Brain pericyte (primary cell): ENCODE data around the gene BICRA.
"Not testable (repeated sequence)": the region's sequence is repeated elsewhere in the genome, so short reads cannot be mapped to it uniquely, and the experiment has no call there.

Experiments used
- DNase-seq: peaks from one replicate; pipeline ENCODE4 v3.0.0-alpha.2; 2012; ENCODE audit warnings: low read depth, low spot score

BICRA gene

DNA sequence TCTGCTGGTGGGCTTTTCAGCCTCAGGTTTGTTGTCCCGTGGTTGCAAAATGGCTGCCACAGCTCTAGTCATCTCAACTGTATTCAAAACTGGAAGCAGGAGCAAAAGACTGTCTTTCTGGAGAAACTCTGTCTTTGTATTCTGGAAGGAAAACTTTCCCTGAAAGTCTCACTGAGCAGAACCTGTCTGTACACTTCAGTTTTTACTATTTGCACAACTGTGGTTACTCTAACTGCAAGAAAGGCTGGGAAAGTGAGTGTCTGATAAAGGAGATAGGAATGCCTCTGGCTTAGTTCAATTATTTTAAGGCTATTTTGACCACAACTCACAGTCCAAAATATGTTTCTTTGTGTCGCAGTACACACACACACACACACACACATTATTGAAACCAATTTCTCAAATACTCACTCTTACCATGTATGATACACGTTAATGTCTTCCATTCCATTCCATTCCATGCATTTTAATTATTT lies 54.5 kb downstream of the BICRA start:
- peak; percentile 32 for DNase-seq

DNA sequence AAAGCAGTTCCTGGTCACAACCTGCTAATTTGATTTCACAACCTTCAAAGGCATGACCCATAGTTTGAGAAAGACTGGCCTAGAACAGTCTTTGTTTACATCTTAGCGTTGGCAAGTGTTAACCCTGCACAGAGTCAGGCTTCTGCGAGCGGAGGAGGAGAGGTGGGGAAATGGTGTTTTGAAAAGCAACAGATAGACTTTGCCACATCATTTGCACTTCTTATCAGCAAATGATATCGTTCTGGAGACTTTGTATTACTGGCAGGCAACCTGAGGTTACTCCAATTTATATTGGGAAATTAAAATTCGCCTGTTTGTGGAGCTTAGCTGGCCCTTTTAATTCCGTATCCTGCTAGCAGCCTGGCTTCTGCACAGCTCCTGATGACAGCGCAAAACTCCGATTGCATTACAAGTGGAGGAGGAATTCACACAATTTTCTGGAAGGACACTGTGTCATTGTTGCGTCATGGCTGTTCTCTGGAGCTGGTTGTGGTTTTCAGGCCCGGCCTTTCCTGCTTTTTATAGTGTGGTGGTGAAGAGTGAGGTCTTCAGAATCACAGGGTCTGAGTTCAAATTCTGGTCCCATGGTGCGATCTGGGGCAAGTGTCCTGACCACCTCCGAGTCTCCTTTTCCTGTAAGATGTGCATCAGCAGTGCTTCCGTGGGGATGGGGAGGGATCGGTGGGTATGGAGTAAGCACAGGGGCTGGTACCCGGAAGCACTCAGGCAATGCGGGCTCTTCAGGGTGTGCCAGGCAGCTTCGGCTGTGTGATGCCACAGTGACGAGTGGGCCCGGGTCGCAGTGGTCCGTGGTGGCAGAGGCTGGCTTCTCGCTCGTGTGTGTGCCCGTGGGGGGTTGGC lies 55.2 kb downstream of the BICRA start:
- peak; percentile 89 for DNase-seq

DNA sequence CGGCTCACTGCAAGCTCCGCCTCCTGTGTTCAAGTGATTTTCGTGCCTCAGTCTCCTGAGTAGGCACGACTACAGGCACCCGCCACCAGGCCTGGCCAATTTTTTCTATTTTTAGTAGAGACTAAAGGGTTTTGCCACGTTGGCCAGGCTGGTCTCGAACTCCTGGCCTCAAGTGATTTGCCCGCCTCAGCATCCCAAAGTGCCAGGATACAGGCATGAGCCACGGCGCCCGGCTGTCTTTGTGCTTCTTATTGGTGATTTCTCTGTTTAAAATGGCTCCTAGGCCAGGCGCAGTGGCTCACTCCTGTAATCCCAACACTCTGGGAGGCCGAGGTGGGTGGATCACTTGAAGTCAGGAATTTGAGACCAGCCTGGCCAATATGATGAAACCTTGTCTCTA lies 59.6 kb downstream of the BICRA start:
- not testable (repeated sequence) for DNase-seq

DNA sequence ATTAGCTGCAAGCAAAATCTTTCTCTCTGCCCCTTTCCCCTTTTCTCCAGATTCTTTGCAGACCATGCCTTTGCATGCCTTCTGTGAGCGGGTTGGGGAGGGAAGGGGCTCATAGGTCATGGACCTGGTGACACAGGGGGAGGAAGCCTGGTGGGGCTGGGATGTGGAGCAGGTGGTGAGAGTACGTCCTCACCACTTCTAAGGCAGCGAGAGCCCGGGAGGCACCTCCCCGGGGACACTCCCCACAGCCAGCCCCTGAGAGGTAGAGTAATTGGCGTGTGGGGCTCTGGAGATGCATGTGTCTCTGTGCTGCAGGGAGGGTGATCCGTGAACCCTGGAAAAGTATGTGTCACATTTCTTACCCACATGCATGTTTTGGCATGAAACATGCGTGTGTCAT lies 61.8 kb downstream of the BICRA start:
- DNase-seq = no peak

DNA sequence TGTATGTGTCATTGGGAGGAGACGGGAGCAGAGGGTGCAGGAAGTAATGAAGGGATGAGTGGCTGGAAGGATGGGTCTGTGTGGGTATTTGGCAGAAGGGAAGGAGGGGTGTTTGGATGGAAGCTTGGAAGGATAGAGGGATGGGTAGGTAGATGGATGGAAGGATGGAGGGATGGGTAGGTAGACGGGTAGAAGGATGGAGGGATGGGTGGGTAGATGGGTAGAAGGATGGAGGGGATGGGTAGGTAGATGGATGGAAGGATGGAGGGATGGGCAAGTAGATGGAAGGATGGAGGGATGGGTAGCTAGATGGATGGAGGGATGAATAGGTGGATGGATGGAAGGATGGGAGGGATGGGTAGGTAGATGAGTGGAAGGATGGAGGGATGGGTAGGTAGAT lies 62.6 kb downstream of the BICRA start:
- DNase-seq = no peak

DNA sequence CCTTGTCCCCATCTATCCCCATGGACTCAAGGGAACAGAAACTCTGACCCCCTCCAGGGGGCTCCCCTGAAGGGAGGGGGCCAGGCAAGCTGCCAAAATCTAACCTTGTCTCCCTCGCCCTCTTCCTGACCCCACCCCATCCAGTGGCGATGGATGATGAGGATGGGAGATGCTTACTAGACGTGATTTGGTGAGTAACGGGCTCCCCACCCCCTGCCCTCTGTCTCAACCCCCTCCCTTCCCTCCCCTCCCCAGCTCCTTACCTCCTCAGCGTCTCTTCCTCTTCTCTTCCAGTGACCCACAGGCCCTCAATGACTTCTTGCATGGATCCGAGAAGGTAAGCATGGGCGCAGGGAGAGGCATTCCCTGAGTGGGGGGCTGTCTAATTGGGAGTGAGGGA lies 64.5 kb downstream of the BICRA start:
- no peak for DNase-seq

DNA sequence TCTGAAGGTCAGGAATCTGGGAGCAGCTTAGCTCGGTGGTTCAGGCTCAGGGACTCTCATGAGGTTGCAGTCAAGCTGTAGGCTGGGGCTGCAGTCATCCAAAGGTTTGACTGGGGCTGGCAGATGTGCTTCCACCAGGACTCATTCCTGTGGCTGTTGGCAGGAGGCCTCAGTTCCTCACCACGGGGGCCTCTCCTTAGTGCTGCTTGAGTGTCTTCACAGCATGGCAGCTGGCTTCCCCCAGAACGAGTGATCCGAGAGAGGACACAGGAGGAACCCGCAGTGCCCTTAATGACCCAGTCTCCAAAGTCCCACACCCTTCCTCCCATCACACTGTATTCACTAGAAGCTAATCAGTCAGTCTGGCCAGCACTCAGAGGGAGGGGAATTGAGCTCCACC lies 65.6 kb downstream of the BICRA start:
- DNase-seq = no peak

DNA sequence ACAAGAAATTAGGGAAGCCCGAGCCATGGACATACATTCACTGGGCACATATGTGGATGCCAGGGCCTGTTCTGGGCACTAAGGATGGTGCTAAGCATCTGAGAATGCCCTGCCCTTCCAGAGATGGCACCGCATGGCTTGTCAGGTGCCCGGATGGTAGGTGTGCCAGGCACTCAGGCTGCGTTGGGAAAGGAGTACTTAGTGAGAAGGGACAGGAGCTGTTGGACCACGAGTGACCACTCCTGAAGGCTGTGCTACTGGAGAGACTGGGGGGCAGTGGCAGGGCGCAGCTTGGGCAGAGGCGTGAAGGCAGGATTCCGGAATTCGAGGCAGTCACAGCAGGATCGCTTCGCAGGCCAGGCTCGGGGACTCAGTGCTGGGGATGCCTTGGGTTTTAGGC lies 66.3 kb downstream of the BICRA start:
- no peak for DNase-seq

DNA sequence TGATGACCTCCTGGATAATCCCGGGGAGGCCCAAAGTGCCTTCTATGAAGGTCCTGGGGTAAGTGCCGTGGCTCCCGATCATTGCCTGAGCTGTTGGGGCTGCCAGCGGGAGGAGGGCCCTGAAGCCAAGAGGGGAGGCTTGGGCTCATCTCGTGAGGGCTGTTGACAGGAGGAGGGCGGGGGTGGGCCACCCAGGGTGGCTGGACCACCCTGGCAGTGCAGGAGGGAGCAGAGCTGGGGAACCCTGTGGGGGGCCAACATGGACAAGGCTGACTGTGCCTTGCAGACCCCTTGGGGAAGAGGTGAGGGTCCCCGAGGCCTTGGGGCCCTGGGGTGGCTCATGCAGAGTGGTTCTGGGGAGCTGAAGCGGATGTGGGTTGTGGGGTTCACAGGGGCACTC lies 66.9 kb downstream of the BICRA start:
- DNase-seq = no peak

DNA sequence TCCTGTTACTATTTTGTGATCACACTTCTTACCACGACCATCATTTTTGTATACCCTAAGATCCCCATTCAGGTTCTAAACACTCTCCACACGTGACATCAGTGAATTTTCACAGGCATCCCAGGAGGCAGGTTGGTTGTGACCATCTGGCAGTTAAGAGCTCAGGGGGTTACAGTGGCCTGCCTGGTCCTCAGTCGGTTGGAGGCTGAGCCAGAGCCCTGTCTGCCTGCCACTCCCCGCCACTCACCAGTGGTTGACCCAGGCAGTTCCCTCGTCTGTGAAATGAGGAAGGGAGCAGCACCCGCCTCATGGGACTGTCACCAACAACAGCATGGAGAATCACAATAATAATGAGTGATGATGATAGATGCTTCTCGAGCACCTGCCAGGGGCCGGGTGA lies 67.9 kb downstream of the BICRA start:
- DNase-seq = no peak

DNA sequence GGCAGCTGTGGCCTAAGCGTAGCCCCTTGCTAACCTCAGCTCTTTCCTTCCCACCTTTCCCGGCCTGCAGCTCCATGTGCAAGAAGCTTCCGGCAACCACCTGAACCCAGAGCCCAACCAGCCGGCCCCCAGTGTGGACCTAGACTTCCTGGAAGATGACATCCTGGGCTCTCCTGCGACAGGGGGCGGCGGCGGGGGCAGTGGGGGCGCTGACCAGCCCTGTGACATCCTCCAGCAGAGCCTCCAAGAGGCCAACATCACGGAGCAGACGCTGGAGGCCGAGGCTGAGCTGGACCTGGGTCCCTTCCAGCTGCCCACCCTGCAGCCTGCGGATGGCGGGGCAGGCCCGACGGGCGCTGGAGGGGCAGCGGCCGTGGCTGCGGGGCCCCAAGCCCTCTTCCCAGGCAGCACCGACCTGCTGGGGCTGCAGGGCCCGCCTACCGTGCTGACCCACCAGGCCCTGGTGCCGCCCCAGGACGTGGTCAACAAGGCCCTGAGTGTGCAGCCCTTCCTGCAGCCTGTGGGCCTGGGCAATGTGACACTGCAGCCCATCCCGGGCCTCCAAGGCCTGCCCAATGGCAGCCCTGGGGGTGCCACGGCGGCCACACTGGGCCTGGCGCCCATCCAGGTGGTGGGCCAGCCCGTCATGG lies 70.4 kb downstream of the BICRA start:
- DNase-seq = no peak

DNA sequence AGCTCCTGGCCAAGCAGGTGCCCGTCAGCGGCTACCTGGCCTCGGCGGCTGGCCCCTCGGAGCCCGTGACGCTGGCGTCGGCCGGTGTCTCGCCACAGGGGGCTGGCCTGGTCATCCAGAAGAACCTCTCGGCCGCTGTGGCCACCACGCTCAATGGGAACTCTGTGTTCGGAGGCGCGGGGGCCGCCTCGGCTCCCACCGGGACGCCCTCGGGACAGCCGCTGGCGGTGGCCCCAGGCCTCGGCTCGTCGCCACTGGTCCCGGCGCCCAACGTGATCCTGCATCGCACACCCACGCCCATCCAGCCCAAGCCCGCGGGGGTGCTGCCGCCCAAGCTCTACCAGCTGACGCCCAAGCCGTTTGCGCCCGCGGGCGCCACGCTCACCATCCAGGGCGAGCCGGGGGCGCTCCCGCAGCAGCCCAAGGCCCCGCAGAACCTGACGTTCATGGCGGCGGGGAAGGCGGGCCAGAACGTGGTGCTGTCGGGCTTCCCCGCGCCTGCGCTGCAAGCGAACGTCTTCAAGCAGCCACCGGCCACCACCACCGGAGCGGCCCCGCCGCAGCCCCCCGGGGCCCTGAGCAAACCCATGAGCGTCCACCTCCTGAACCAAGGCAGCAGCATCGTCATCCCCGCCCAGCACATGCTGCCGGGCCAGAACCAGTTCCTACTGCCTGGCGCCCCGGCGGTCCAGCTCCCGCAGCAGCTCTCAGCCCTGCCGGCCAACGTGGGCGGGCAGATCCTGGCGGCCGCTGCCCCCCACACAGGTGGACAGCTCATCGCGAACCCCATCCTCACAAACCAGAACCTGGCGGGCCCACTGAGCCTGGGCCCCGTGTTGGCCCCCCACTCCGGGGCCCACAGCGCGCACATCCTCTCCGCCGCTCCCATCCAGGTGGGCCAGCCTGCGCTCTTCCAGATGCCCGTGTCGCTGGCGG lies 71.3 kb downstream of the BICRA start:
- DNase-seq = no peak

DNA sequence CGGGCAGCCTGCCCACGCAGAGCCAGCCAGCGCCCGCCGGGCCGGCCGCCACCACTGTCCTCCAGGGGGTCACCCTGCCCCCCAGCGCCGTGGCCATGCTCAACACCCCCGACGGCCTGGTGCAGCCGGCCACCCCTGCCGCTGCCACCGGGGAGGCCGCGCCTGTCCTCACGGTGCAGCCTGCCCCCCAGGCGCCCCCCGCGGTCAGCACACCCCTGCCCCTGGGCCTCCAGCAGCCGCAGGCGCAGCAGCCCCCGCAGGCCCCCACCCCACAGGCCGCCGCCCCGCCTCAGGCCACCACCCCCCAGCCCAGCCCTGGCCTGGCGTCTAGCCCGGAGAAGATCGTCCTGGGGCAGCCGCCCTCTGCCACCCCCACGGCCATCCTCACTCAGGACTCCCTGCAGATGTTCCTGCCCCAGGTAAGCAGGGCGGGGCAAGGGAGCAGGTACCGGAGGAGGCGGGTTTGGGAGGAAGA lies 72.0 kb downstream of the BICRA start:
- no peak for DNase-seq

DNA sequence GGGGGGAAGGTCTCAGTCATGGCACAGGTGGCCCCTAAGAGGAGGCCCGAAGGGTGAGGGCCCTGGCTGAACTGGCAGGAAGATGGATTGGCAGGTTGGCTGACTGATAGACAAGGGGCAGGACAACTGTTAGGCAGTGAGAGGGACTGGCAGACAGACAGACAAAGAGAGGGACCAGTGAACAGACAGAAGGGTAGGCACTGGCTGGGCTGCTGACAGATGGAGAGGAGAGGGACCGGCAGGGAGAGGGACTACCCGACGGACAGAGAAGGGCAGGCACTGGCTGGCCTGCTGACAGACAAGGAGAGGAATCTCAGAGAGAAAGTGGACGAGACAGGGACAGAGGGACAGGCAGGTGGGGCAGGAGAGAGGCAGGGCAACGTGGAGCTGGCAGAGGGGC lies 72.5 kb downstream of the BICRA start:
- DNase-seq = no peak

DNA sequence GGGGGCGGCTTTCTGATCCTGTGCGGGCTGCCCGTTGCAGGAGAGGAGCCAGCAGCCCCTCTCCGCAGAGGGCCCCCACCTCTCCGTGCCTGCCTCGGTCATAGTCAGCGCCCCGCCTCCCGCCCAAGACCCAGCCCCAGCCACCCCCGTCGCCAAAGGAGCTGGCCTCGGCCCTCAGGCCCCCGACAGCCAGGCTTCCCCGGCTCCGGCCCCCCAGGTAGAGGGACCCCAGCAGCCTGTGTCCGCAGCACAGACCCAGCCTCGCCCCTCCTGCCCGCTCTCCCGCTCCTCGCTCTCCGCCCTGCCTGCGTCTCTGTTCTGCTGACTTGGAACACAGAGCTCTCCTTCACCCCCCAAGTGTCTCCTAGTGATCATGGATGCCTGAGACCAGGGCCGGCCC lies 73.0 kb downstream of the BICRA start:
- DNase-seq = no peak

DNA sequence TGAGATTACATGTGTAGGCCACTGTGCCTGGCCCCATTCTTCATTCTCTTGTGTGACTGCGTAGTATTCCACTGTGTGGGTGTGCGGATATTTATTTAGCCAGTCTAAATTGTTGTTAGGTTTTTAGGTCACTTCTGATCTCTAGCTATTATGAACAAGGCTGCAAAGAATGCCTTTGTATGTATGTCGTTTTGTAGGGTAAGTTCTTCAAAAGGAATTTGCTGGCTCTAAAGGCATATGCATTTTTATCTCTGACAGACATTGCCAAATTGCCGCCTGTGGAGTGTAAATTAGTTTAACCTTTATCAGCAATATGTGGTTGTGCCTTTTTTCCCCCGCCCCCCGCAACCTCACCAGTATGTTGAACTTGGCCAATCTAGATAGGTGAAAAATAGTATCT lies 74.0 kb downstream of the BICRA start:
- no peak for DNase-seq

DNA sequence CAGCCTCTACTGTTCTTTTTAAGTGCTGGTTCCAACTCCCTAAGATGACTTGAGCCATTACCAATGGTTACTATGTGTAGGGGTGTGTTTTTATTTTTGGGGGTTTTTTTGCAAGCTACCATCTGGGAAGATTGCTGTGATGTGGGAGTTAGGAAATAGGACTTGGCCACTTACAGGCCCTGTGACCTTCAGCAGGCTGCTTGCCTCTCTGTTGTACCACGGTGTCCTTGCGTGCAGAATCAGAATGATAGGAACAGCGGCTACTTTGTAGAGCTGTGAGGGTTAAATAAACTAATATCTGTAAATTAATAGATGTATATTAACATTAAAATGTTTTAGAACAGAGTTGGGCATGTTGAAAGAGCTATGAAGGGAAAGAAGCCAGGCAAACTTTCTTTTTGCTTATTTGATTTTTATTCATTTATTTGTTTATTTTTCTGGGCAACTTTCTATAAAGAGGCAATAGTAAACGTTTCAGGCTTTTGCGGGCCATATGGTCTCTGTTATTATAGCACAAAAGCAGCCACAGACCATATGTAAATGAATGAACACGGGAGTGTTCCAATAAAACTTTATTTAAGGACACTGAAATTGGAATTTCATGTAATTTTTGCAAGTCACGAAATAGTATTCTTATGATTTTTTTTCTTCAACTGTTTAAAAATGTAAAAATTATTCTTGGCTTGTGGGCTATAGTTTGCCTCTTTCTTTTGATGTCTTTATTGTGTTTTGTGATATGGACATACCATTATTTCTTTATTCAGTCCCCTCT lies 77.9 kb downstream of the BICRA start:
- DNase-seq = no peak

DNA sequence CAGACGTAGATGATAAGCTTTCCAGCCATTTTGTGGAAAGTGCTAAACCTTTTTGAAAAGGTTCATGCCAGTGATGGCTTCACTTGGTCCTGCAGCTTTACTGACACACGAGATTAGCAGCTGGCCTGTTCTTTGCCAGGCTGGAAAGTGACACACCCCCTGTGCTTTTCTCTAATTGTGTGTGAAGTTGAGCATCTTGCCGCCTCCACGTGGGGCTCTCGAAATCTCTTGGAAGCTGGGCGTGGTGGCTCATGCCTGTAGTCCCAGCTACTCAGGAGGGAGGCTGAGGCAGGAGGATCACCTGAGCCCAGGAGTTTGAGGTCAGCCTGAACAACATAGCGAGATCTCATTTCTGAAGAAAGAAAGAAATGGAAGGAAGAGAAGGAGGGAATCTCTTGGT lies 79.0 kb downstream of the BICRA start:
- no peak for DNase-seq

DNA sequence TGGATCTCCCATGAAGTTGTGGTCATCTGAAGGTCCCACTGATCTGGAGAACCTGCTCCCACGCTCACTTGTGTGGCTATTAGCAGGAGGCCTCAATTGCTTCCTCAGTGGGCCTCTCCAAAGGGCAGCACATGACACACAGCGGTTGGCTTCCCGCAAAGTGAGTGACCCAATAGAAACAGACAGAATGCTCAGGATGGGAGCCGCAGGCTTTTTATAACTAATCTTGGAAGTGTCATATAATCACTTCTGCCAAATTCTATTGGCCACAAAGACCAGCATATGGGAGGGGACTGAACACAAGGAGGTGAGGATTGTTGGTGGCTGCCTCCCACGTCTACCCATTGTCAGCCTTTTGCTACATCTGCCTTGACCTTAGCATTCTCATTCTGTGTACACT lies 82.2 kb downstream of the BICRA start:
- DNase-seq = no peak

DNA sequence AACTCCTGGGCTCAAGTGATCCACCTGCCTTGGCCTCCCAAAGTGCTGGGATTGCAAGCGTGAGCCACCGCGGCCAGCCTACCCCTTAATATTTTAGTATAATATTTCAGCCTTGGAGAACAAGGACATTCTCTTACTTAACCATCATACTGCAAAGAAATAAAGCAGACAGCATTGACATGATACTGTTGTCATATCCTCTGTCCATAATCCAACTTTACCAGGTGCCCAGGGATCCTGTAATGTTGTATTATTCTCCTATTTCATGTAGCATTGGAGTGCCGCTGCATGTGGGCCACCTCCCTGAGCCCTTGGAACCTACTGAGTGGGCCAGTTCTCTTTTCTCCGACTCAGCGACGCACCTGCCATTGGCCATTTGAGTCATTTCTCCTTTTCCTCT lies 82.8 kb downstream of the BICRA start:
- DNase-seq = no peak

DNA sequence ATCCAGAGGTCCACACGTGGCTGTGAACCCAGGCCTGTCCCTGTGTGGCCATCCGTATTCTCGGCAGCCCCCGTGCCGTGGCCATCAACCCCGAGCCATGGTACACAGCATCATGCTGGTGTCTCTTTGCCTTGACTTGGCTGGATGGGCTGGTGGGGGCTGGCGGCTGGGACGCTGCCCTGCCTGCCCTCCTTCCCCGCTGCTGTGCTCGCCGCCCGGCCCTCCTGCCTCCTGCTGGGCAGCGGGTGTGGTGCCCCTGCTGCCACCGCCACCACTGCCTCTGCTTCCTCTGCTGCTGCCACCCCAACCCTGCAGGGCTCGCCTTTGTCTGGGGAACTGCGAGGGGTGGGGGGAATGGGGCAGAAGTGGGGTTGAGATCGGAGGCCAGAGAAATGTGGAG lies 84.6 kb downstream of the BICRA start:
- no peak for DNase-seq
